Measurements from ENCODE around the gene CDH18. TPM values are rescaled to one million over a fixed set of nuclear protein-coding genes. Genes with fewer than 3 reads are reported as not detected.

Gene CDH18
- total RNA-seq, 1 donor: 16.6 TPM

- no peak for DNase-seq (ENCODE audit: low read depth)
- no peak for TF ChIP-seq CTCF (IDR thresholded peaks at IDR 0.05; ENCODE audit: insufficient read depth, low read length)
- no peak overlapping the region for H3K4me3 ChIP-seq (ENCODE audit: low read depth, low read length)
Observed at GRCh38 chr5:19733612-19734495, 254.1 kb downstream of the CDH18 start.

- TF ChIP-seq CTCF (IDR thresholded peaks at IDR 0.05; ENCODE audit: insufficient read depth, low read length): no peak
- no peak for DNase-seq (ENCODE audit: low read depth)
- no peak overlapping the region for H3K4me3 ChIP-seq (ENCODE audit: low read depth, low read length)
Observed at GRCh38 chr5:19728571-19728970, 259.4 kb downstream of the CDH18 start.

- DNase-seq (ENCODE audit: low read depth): no peak
- no peak overlapping the region for H3K4me3 ChIP-seq (ENCODE audit: low read depth, low read length)
- no peak for TF ChIP-seq CTCF (IDR thresholded peaks at IDR 0.05; ENCODE audit: insufficient read depth, low read length)
Observed at GRCh38 chr5:19719109-19719508, 268.9 kb downstream of the CDH18 start.

- no peak for TF ChIP-seq CTCF (IDR thresholded peaks at IDR 0.05; ENCODE audit: insufficient read depth, low read length)
- no peak for DNase-seq (ENCODE audit: low read depth)
- H3K4me3 ChIP-seq (ENCODE audit: low read depth, low read length): no peak overlapping the region
Observed at GRCh38 chr5:19713740-19714139, 274.3 kb downstream of the CDH18 start.

- TF ChIP-seq CTCF (IDR thresholded peaks at IDR 0.05; ENCODE audit: insufficient read depth, low read length): no peak
Observed at GRCh38 chr5:19709403-19709802, 278.6 kb downstream of the CDH18 start.

DNA sequence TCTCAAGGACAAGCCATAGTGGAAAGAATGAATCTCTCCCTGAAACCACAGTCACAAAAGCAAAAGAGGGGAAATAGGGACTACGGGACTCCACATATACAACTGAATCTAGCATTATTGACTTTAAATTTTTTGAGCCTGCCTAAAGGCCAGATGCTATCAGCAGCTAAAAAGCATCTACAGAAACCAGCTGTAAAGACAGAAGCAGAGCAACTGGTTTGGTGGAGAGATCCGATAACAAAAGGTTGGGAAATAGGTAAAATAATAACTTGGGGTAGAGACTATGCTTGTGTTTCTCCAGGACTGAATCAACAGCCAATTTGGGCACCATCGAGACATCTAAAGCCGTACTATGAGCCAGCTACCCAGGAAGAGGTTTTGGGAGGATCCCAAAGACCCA, 281.2 kb downstream of the CDH18 start:
- H3K4me3 ChIP-seq (ENCODE audit: low read depth, low read length): no peak overlapping the region
- DNase-seq (ENCODE audit: low read depth): no peak
- no peak for TF ChIP-seq CTCF (IDR thresholded peaks at IDR 0.05; ENCODE audit: insufficient read depth, low read length)

More at GRCh38 chr5:19709403-19709802, 278.6 kb downstream of the CDH18 start:
- no peak for DNase-seq (ENCODE audit: low read depth)
- no peak overlapping the region for H3K4me3 ChIP-seq (ENCODE audit: low read depth, low read length)

Data from fibroblast of the aortic adventitia (primary cell).